Cardiac septum (tissue), 1 donor: ENCODE data around the gene KPTN. TPM values are rescaled to one million over a fixed set of nuclear protein-coding genes. Genes with fewer than 3 reads are reported as not detected.

Experiments
- total RNA-seq: library from RNA; stranded (reverse); fragmentation: NEBNext Ultra II Directional; extraction: Animal tissue kit (Norgen Biotek cat#: 25700); gene quantifications from one replicate; pipeline ENCODE4 v1.2.1, GENCODE V29; 2021
- donor health status: DM: no; HTN: no; CAD: no.

Gene KPTN
- total RNA-seq, 1 donor from 2014 or later = 5.2 TPM

Other genes starting within 250 kb of the KPTN start
- gene CCDC9, start 227.7 kb downstream of the KPTN start, total RNA-seq = 23.1 TPM
- 18.0 TPM for gene INAFM1, start 209.3 kb downstream of the KPTN start, total RNA-seq
- gene C5AR1, start 174.4 kb downstream of the KPTN start, total RNA-seq = 12.9 TPM
- 0.81 TPM for gene C5AR2, start 152.0 kb downstream of the KPTN start, total RNA-seq
- gene DHX34, start 134.9 kb downstream of the KPTN start, total RNA-seq = 8.5 TPM
- 3.7 TPM for gene MEIS3, start 64.7 kb downstream of the KPTN start, total RNA-seq
- 0.59 TPM for gene SLC8A2, start 12.3 kb downstream of the KPTN start, total RNA-seq
- gene NAPA, start 30.8 kb upstream of the KPTN start, total RNA-seq = 112 TPM
- gene ZNF541, start 88.9 kb upstream of the KPTN start, total RNA-seq = 1.2 TPM
- 9.3 TPM for gene BICRA, start 124.9 kb upstream of the KPTN start, total RNA-seq
- gene EHD2, start 229.2 kb upstream of the KPTN start, total RNA-seq = 42.6 TPM